GM12891 (cell line): Measurements from ENCODE around the gene TRABD2B.

Experiments used
- POLR2A ChIP-seq: IDR thresholded peaks from 2 replicates; pipeline ENCODE4 v1.6.1; 2011; ENCODE audit warnings: low read depth, low read length, control low read depth
- POLR2AphosphoS5 ChIP-seq: IDR thresholded peaks from 2 replicates; pipeline ENCODE4 v1.6.1; 2011; ENCODE audit warnings: low read depth, low read length, control low read depth
- TAF1 ChIP-seq: IDR thresholded peaks from 2 replicates; pipeline ENCODE4 v1.6.1; 2011; ENCODE audit warnings: low read depth, low read length, control low read depth

DNA sequence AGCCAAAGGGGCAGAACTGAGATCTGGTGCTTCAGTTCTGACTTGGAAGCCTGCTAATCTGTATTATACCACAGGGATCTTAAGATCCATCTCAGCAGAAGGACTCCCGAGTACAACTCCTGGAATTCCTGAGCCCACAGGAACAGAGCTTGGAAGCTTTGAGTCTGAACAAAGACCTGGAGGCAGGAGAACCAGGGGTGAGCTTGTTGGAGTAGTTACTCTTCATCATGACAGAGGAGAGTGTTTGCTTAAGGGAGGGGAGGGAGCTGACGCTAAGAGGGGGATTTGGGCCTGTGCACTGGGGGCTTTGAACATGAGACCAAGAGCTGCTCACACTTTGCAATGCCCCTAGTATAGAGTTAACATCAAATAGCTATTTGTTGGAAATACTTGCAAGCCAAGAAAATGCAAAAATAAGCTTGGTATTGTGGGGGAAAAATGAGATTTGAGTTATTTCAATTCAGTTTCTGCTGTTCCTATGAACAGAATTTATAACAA lies 41.1 kb upstream of the TRABD2B start:
- TF ChIP-seq POLR2A (no peak), POLR2AphosphoS5 (no peak), TAF1 (no peak)
